ENCODE measurements around the gene GCK.

DNA sequence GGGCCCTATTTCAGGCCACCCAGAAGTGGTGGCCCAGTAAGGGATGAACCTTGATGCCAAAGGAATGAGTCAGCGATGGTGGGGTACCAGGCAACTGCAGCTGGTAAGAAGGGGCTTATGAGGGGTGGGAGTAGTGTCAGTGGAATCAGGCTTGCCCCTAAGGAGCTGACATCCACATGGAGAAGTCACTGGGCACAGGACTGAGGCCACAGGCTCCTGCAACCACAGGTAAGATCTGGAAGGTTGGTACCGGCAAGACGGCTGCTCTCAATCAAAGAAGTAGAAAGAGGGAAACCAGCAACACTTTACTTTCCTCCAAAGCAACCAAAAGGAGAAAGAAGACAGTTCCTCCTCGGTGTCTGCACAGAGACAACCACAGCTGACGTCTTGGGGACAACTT lies 2.5 kb downstream of the GCK start:
- TF ChIP-seq EZH2 (IDR thresholded peaks at IDR 0.05; ENCODE audit: borderline replicate concordance, low read length): no peak
- TF ChIP-seq, protein P1, sequence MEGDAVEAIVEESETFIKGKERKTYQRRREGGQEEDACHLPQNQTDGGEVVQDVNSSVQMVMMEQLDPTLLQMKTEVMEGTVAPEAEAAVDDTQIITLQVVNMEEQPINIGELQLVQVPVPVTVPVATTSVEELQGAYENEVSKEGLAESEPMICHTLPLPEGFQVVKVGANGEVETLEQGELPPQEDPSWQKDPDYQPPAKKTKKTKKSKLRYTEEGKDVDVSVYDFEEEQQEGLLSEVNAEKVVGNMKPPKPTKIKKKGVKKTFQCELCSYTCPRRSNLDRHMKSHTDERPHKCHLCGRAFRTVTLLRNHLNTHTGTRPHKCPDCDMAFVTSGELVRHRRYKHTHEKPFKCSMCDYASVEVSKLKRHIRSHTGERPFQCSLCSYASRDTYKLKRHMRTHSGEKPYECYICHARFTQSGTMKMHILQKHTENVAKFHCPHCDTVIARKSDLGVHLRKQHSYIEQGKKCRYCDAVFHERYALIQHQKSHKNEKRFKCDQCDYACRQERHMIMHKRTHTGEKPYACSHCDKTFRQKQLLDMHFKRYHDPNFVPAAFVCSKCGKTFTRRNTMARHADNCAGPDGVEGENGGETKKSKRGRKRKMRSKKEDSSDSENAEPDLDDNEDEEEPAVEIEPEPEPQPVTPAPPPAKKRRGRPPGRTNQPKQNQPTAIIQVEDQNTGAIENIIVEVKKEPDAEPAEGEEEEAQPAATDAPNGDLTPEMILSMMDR (conservative IDR thresholded peaks at IDR 0.05 in 1 of 2, IDR thresholded peaks at IDR 0.05 in 1 of 2; ENCODE audit: extremely low read depth in 1 of 2, insufficient read depth in 1 of 2, low read depth in 1 of 2, low read length in 2 of 2): no peak

All from mammary epithelial cell (primary cell).